Hepatocyte (in vitro differentiated cells): Measurements from ENCODE around the gene IGFBPL1. TPM values are rescaled to one million over a fixed set of nuclear protein-coding genes. Genes with fewer than 3 reads are reported as not detected.

ENCODE experiments used
- DNase-seq: peaks from one replicate; pipeline ENCODE4 v3.0.0-alpha.2; 2016; ENCODE audit warnings: low spot score
- H2AFZ ChIP-seq: fragments of 200-600 bp; sonication (generic); 2 replicates; pipeline ENCODE4 v1.6.0; 2016; ENCODE audit warnings: antibody characterized with exemption, mild to moderate bottlenecking
- H3K27ac ChIP-seq: fragments of 200-600 bp; sonication (generic); 2 replicates; pipeline ENCODE4 v1.5.1; 2016; ENCODE audit warnings: mild to moderate bottlenecking
- H3K27me3 ChIP-seq: fragments of 200-600 bp; sonication (generic); 2 replicates; pipeline ENCODE4 v1.6.1; 2016
- H3K36me3 ChIP-seq: fragments of 200-600 bp; sonication (generic); replicated peaks from 2 replicates; pipeline ENCODE4 v1.5.1; 2016; ENCODE audit warnings: low read depth; ENCODE audit not compliant: insufficient read depth
- H3K4me1 ChIP-seq: fragments of 200-600 bp; sonication (generic); 2 replicates; pipeline ENCODE4 v1.5.1; 2016; ENCODE audit warnings: mild to moderate bottlenecking, moderate library complexity; ENCODE audit not compliant: insufficient read depth
- H3K4me2 ChIP-seq: fragments of 200-600 bp; sonication (generic); 2 replicates; pipeline ENCODE4 v1.6.0; 2016
- H3K4me3 ChIP-seq: fragments of 200-600 bp; sonication (generic); 2 replicates; pipeline ENCODE4 v1.5.1; 2016; ENCODE audit warnings: mild to moderate bottlenecking
- H3K79me2 ChIP-seq: fragments of 200-600 bp; sonication (generic); 2 replicates; pipeline ENCODE4 v1.6.0; 2017; ENCODE audit warnings: mild to moderate bottlenecking
- H3K9me2 ChIP-seq: fragments of 200-600 bp; sonication (generic); replicated peaks from 2 replicates; pipeline ENCODE4 v1.6.0; 2017; ENCODE audit warnings: mild to moderate bottlenecking; ENCODE audit not compliant: insufficient read depth
- H3K9me3 ChIP-seq: fragments of 200-600 bp; sonication (generic); 2 replicates; pipeline ENCODE4 v1.5.1; 2016; ENCODE audit warnings: low read depth, mild to moderate bottlenecking
- H4K20me1 ChIP-seq: fragments of 200-600 bp; sonication (generic); 2 replicates; pipeline ENCODE4 v1.6.0; 2016; ENCODE audit warnings: mild to moderate bottlenecking; ENCODE audit not compliant: insufficient read depth, poor library complexity, severe bottlenecking
- CTCF ChIP-seq: fragments of 200-600 bp; sonication (generic); IDR thresholded peaks from 2 replicates; pipeline ENCODE4 v1.5.1; 2016; ENCODE audit warnings: antibody characterized with exemption, mild to moderate bottlenecking; ENCODE audit not compliant: poor library complexity
- EZH2 ChIP-seq: fragments of 200-600 bp; sonication (generic); IDR thresholded peaks from 2 replicates; pipeline ENCODE4 v1.6.1; 2016; ENCODE audit warnings: antibody characterized with exemption, mild to moderate bottlenecking, borderline replicate concordance
- EZH2phosphoT487 ChIP-seq: fragments of 200-600 bp; sonication (generic); IDR thresholded peaks from one replicate; pipeline ENCODE4 v1.6.1; 2018; ENCODE audit warnings: antibody characterized with exemption, mild to moderate bottlenecking, low read depth, moderate library complexity; ENCODE audit not compliant: unreplicated experiment, severe bottlenecking
- WGBS: methylation state at CpG from one replicate; pipeline ENCODE4 v1.1.6; 2016; ENCODE audit warnings: low lambda C conversion rate; ENCODE audit errors: missing lambda C conversion rate; 5-methylcytosine and 5-hydroxymethylcytosine counted together
- polyA plus RNA-seq: library from polyadenylated mRNA; unstranded; fragments of >200 nt; fragmentation: Nextera tagmentation; extraction: Ambion mirVana; gene quantifications from 2 replicates; pipeline ENCODE4 v1.2.1, GENCODE V29; 2016
- total RNA-seq: library from RNA; depleted of rRNA; stranded (reverse); fragments of >200 nt; gene quantifications from 2 replicates; pipeline ENCODE4 v1.2.3, GENCODE V29; 2014

Gene IGFBPL1
- total and polyA plus RNA-seq, 2 experiments from 2014 or later: 2.5 to 9.8 TPM

DNA sequence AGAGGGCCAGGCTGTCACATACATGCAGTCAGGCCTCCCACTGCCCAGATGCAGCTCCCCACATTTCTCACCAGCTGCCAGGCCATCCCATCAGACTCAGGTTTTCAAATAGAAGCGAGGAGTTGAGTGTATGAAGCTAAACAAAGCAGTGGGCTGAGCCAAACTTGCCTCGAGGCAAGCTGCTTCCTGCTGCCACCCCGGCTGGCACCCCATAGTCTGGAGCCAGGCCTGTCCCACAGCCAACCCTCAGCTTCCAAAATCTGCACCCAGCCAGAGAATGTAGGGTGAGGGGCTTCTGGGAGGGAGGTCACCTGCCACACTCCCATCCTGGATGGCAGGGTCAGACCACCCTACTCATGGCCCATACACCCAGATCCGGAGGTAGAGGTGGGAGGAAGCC, 54.1 kb downstream of the IGFBPL1 start:
- no peaks in the 10 kb centered on the region for H3K36me3 ChIP-seq
- 62% methylated on average over 4 of the region's 4 CpGs for WGBS
- no peak overlapping the region for H3K4me3 ChIP-seq
- H3K9me2 ChIP-seq: no peaks in the 10 kb centered on the region
- H3K4me1 ChIP-seq: peaks cover 5% of the 10 kb centered on the region
- TF ChIP-seq EZH2: no peak
- no peak for TF ChIP-seq CTCF
- H3K27ac ChIP-seq: no peak overlapping the region
- no peak overlapping the region for H2AFZ ChIP-seq
- H3K4me2 ChIP-seq: no peak overlapping the region
- DNase-seq: no peak
- H4K20me1 ChIP-seq: no peaks in the 10 kb centered on the region
- H3K27me3 ChIP-seq: no peaks in the 10 kb centered on the region
- no peaks in the 10 kb centered on the region for H3K9me3 ChIP-seq
- no peaks in the 10 kb centered on the region for H3K79me2 ChIP-seq

DNA sequence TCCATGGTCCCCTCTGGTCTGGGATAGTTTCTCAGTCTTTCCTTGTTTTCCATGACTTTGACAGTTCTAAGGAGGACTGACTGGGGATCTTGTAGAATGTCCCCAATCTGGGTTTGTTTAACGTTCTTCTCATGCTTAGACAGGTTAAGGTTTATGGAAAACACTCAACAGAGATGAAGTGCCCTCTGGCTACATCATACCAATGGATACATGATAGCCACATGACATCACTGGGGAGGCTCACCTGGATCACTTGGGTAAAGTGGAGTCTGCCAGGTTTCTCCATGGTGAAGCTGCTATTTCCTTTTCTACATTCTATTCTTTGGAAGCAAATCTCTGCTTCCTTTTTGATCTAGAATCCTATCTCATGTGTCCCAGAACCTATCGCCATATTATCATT, 55.5 kb downstream of the IGFBPL1 start:
- Histone ChIP-seq H3K4me1 (no peaks in the 10 kb centered on the region), H4K20me1 (no peaks in the 10 kb centered on the region), H3K4me3 (no peak overlapping the region), H3K27me3 (no peaks in the 10 kb centered on the region), H2AFZ (no peak overlapping the region), H3K79me2 (no peaks in the 10 kb centered on the region), H3K27ac (no peak overlapping the region), H3K9me2 (no peaks in the 10 kb centered on the region), H3K4me2 (no peak overlapping the region), H3K36me3 (no peaks in the 10 kb centered on the region), H3K9me3 (no peaks in the 10 kb centered on the region)
- TF ChIP-seq CTCF: no peak
- TF ChIP-seq EZH2phosphoT487: no peak
- TF ChIP-seq EZH2: no peak
- no peak for DNase-seq
- WGBS: 70% methylated on average over 2 of the region's 2 CpGs

DNA sequence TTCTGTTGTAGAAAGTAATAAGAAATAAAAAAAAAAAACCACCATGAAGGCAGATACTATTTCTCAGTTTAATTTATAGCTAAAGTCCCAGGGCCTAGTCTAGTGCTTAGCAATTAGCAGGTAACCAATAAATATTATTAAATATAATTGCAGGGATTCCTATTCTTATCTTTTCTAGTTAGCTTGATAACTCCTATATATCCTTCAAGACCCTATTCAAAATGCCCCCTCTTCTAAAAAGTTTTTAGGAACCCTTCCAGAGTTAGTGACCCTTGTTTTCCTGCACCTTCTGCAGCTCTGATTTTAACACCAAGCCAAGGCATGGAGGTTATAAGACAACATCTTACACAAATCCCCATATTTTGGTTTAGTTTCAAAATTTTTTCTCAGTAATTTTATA, 56.4 kb downstream of the IGFBPL1 start:
- no peaks in the 10 kb centered on the region for H3K27me3 ChIP-seq
- no peaks in the 10 kb centered on the region for H3K9me3 ChIP-seq
- DNase-seq: no peak

More for the DNA sequence above, 56.4 kb downstream of the IGFBPL1 start:
- H3K27ac ChIP-seq: no peak overlapping the region
- H2AFZ ChIP-seq: no peak overlapping the region
- no peaks in the 10 kb centered on the region for H3K4me1 ChIP-seq
- no peak overlapping the region for H3K4me2 ChIP-seq
- no peaks in the 10 kb centered on the region for H3K36me3 ChIP-seq
- H3K4me3 ChIP-seq: no peak overlapping the region
- H3K9me2 ChIP-seq: no peaks in the 10 kb centered on the region
- TF ChIP-seq CTCF: no peak
- TF ChIP-seq EZH2phosphoT487: no peak
- no peak for TF ChIP-seq EZH2
- H3K79me2 ChIP-seq: no peaks in the 10 kb centered on the region
- H4K20me1 ChIP-seq: no peaks in the 10 kb centered on the region
